Myocyte (in vitro differentiated cells): ENCODE data around the gene ANKRD27. TPM values are rescaled to one million over a fixed set of nuclear protein-coding genes. Genes with fewer than 3 reads are reported as not detected.
"Not testable (repeated sequence)": the region's sequence is repeated elsewhere in the genome, so short reads cannot be mapped to it uniquely, and the experiment has no call there.

ENCODE experiments used
- DNase-seq: peaks from one replicate; pipeline ENCODE4 v3.0.0-alpha.2; 2012; ENCODE audit warnings: low read depth
- total RNA-seq: library from RNA; depleted of rRNA; stranded (reverse); fragments of >200 nt; gene quantifications from 2 replicates; pipeline ENCODE4 v1.2.3, GENCODE V29; 2014

ANKRD27 gene
- total RNA-seq, 1 donor from 2014 or later: 17.8 TPM

DNA sequence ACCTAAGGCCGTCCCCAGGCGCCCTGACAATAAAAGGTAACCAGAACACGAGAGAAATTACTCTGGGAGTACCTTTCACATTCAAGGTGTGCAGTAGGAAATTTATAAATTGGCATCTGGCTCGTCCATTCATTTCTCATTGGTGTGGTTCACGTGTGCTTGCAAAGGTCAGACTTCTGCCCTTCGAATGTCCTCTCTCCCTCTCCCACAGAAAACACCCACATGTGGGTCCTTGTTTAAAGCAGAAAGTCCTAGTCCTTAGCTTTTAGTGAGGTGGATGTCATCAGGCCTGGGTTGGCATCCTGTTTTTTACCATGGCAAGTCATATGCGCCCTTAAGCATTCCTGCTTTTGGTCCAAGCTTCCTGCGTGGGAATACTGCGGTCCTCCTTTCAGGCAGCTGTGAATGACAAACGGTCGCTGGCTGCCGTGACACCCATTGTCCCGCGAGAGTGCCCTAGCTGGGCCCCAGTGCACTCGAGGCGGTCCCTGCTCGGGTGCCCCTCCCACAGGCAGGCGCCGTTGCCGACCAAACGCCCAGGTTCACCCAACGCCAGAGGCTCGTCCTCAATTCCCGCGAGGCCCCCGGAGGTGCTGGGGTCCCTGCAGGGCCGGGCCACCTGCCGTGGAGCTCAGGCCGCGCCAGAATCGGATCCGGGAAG lies 16.4 kb upstream of the ANKRD27 start, which contains the start of gene NUDT19:
TSS of gene NUDT19 (plus strand) at position 531 of the 661 bp plus-strand sequence. CDS start 140 bp downstream, outside the sequence.
- DNase-seq: peak; percentile 95

DNA sequence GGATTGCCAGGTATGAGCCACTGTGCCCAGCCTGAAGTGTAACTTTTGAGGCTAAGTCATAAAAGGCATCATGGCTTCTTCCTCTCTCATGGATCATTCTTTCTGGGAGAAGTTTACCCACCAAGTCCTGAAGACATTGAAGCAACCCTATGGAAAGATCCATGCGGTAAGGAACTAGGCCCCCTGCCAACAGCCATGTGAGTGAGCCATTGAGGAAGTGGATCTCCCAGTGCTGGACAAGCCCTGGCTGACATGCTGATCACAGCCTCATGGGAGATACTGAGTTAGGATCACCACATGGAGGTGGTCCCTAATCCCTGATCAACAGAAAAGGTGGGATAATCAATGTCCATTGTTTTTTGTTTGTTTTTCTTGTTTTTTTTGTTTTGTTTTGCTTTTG lies 13.3 kb upstream of the ANKRD27 start:
- no peak for DNase-seq

DNA sequence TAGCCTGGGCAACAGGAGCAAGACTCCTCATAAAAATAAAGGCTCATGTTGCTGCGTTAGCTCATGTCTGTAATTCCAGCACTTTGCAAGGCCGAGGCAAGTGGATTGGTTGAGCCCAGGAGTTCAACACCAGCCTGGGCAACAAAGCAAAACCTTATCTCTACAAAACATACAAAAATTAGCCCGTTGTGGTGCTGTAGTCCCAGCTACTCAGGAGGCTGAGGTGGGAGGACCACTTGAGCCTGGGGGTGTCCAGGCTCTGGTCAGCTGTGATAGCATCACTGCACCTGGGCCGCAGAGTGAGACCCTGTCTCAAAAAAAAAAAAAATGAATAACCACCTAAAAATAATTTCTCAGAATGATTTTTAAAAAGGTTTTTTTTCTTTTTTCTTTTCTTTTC lies 12.7 kb upstream of the ANKRD27 start:
- DNase-seq: no peak

DNA sequence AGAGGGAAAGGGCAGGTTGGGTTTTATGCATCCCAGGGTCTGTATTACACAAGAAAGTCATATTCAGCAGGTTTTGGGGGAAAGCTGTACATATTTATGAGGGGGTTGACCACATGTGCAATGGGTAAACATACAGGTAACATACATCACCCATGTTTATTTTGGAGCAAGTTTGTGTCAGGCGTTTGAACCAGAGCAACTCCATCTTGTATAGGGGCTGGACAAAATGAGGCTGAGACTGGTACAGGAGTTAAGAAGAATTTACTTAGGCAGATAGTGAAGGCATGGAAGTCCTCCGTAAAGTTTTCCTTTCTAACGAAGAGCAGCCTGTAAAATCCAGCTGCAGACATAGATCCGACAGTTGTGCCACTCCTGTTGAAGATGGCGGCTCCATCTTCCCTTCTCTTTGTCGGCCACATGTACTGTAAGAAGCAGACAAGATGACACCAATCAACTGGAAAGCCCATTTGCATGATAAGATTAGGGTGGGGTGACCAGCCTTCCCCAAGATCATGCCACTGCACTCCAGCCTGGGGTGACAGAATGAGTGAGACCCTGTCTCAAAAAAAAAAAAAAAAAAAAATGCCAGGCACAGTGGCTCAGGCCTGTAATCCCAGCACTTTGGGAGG lies 12.0 kb upstream of the ANKRD27 start:
- no peak for DNase-seq

DNA sequence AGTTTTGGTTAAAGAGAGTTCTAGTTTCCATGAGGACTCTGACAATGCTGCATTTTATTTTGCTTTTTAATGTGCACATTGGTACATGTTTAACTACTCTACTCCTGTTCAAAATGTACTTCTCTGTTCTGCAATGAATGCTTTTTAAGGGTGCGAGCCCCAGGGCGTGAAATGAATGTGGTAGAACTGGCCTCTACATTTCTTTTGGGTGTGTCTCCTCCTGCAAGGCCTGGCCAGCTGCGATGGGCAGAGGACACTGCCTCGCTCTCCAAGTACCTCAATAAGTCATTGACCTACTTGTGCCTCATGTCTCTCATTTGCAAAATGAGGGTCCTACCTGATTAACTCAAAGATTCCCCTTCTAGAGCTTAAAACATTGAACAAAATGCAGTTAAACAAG lies 7.3 kb upstream of the ANKRD27 start:
- no peak for DNase-seq

DNA sequence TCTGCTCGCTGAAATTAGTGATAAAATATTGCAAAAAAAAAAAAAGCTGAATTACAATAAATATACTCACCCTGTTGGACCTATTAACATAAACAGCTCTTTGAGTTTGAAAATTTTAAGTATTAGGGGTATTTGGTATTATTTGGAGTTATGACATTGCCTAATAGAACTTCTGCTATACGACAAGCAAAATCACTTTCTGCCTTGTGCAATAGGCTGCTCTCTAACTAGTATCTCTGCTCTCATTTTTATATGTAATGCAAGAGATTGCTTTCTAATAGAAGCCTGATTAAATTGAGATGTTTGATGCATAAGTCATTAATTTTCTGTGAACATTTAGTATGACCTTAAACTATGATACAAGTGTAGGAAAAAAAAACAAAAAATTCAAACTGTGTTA lies 6.0 kb upstream of the ANKRD27 start:
- no peak for DNase-seq

- DNase-seq: peak; percentile 53
Observed at GRCh38 chr19:32677657-32678056, 2.7 kb upstream of the ANKRD27 start.

- no peak for DNase-seq
Observed at GRCh38 chr19:32676895-32677359, 1.9 kb upstream of the ANKRD27 start.

- DNase-seq: no peak
Observed at GRCh38 chr19:32676186-32676894, 1.4 kb upstream of the ANKRD27 start.

GRCh38 chr19:32675720-32676185 lies 773 bp upstream of the ANKRD27 start, which contains the start of gene RGS9BP:
Gene RGS9BP, plus strand, starts transcription at chr19:32675848. Its CDS starts 416 bp downstream, at chr19:32676264.
- peak; percentile 68 for DNase-seq

GRCh38 chr19:32674153-32674930 lies 638 bp downstream of the ANKRD27 start:
- no peak for DNase-seq

DNA sequence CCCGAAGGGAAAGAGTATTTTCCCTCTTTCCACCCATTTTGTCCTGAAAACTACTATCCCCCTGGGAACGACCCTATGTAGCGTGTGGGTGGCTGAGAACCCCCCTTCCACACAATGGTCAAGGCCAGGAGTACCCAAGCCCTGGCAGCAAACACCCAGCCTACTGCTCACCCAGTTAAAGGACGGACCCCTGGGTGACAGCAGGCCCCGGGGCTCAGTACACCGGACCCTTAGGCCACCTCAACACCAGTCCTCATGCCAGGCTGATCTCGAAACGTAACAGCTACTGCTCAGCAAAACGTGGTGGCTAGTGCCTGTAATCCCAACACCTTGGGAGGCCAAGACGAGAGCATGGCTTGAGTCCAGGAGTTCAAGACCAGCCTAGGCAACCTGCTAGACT lies 1.4 kb downstream of the ANKRD27 start:
- no peak for DNase-seq

DNA sequence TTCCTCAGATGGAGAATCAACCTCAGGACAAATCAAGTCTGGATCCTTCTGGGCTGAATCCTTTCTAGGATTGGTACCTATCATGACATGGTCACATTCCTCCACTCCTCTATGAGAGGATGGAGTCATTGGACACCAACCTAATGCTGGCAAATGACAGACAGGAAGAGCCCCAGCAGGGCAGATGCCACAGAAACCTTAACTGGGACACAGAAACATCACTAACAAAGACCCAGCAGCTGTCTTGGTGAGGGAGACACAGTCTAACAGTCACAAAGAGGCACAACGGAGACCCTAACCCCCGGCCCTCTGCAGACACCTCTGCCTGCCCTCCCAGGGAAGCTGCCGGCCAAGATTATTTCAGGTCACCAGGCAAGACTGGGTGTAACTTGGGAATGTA lies 2.1 kb downstream of the ANKRD27 start:
- DNase-seq: no peak

DNA sequence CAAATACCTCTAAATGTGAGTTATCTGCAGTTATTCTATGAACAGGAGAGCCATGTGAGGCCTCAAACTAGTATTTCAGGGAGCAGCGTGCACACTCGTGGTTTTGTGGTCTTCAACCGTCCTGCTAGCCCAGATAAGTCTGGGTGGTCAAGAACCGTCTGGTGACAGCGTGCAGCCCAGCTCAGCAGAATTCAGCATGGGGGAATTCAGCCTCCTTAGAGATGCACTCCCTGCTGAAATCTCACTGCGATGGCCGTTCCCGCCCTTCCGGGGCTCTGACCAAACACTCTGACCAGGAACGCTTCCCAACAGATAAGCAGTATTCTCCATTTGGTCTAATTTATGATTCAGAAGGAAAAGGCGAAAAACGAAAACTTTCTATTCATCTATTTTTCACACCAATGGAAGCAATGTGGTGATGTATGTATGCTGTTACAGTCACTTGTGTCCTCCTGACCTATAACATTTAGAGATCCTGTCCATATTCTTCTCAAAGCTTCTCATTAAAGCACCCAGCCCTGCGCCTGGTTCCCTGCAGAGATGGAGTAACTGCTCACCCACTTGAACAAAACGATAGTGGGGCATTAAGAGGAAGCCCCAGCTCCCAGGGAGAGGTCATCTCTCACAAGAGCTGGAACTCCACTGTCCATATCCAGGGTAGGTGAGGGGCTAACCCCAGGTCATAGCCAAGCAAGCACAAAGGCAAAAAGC lies 2.9 kb downstream of the ANKRD27 start:
- no peak for DNase-seq

GRCh38 chr19:32669310-32669709 lies 5.7 kb downstream of the ANKRD27 start:
- no peak for DNase-seq

DNA sequence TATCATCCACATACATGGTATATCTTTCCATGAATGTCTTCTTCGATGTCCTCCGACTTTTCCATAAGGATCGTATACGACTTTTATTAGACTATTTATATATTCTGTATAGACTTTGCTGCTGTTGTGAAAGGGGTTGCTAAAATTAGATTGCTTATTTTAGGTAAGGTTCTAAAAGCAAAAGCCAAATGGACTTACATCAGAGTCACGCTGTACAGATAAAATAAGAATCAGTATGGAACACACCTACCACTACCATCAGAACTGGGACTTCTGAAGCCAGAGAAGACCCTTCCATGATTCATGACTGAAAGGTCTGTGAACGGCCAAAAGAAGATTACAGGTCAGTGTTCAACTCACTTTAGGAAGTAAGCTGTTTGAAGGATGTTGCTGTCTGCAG lies 8.9 kb downstream of the ANKRD27 start:
- no peak for DNase-seq

- no peak for DNase-seq
Observed at GRCh38 chr19:32662186-32662585, 12.8 kb downstream of the ANKRD27 start.

DNA sequence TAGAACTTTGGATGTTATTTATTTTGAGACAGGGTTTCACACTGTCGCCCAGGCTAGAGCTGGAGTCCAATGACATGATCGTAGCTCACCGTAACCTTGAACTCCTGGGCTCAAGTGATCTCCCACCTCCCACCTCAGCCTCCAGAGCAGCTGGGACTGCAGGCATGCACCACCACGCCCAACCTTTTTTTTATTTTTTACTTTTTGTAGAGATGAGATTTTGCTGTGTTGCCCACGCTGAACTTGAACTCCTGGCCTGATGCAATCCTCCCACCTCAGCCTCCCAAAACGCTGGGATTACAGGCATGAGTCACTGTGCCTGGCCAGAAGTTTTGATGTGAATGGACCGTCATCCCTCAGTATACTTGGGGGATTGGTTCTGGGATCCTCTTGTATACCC lies 13.7 kb downstream of the ANKRD27 start:
- DNase-seq: no peak

- DNase-seq: no peak
Observed at GRCh38 chr19:32658527-32658926, 16.5 kb downstream of the ANKRD27 start.

GRCh38 chr19:32658075-32658474 lies 16.9 kb downstream of the ANKRD27 start:
- DNase-seq: no peak

DNA sequence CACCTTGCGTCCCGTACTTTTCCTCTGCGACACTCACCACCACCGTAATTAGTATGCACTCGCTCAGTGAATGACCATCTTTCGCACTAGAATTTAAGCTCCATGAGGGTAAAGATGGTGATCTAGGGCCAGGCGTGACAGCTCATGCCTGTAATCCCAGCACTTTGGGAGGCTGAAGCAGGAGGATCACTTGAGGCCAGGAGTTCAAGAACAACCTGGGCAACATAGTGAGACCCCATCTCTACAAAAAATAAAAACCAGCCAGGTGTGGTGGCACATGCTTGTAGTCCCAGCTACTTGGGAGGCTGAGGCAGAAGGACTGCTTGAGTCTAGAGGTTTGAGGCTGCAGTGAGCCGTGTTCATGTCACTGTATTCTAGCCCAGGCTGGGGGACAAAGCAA lies 18.6 kb downstream of the ANKRD27 start:
- DNase-seq: not testable (repeated sequence)
